IMR-90 (cell line): Measurements from ENCODE around the gene NUTM2F.
"Not testable (repeated sequence)": the region's sequence is repeated elsewhere in the genome, so short reads cannot be mapped to it uniquely, and the experiment has no call there.

Experiments
- CEBPB ChIP-seq: IDR thresholded peaks from 2 replicates; pipeline ENCODE4 v1.6.1; 2012; ENCODE audit warnings: low read depth, low read length, improper control_type of control experiment
- MAFK ChIP-seq: IDR thresholded peaks from 2 replicates; pipeline ENCODE4 v1.6.1; 2012; ENCODE audit warnings: low read depth, low read length, improper control_type of control experiment
- MAZ ChIP-seq: IDR thresholded peaks from 2 replicates; pipeline ENCODE4 v1.6.1; 2012; ENCODE audit warnings: low read depth, mild to moderate bottlenecking, low read length, improper control_type of control experiment, moderate library complexity, borderline replicate concordance
- RAD21 ChIP-seq: IDR thresholded peaks from 2 replicates; pipeline ENCODE4 v1.6.1; 2012; ENCODE audit warnings: low read length, improper control_type of control experiment
- RFX5 ChIP-seq: IDR thresholded peaks from 2 replicates; pipeline ENCODE4 v1.8.0; 2012; ENCODE audit warnings: low read depth, mild to moderate bottlenecking, low read length, moderate library complexity
- TF ChIP-seq, protein P1 (sequence below): conservative IDR thresholded peaks from 2 replicates; pipeline ENCODE4 v1.5.1; 2012; ENCODE audit warnings: mild to moderate bottlenecking, low read depth, low read length, improper control_type of control experiment
- TF ChIP-seq, protein P2 (sequence below): fragments of 150-350 bp; IDR thresholded peaks from 2 replicates; pipeline ENCODE4 v1.6.1; 2016; ENCODE audit warnings: low read depth, mild to moderate bottlenecking, low read length, moderate library complexity, borderline replicate concordance
- TF ChIP-seq, protein P3 (sequence below): fragments of 150-350 bp; IDR thresholded peaks from 2 replicates; pipeline ENCODE4 v1.6.1; 2017; ENCODE audit warnings: mild to moderate bottlenecking, antibody characterized with exemption, low read length, low read depth

DNA sequence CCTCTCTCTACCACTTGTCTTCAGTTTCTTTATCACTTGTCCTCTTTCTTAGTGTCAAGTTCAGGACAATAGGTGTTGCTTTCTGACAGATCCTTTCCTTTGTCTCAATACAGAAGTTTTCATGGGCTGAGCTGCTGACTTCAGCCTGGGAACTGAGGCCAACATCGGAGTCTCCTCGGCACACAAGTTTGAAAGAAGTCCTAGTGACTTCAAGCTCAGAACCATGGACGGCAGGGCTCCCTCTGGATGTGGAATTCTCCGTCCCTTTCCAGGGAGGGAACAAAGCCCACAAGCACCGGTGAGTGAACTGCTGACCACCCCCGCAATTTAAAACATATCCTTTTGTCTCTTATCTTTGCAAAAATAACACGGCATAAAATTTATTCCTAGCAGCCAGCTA lies 10.3 kb upstream of the NUTM2F start:
- TF ChIP-seq RFX5, MAFK, RAD21, MAZ, CEBPB: not testable (repeated sequence)
- TF ChIP-seq, protein P1, sequence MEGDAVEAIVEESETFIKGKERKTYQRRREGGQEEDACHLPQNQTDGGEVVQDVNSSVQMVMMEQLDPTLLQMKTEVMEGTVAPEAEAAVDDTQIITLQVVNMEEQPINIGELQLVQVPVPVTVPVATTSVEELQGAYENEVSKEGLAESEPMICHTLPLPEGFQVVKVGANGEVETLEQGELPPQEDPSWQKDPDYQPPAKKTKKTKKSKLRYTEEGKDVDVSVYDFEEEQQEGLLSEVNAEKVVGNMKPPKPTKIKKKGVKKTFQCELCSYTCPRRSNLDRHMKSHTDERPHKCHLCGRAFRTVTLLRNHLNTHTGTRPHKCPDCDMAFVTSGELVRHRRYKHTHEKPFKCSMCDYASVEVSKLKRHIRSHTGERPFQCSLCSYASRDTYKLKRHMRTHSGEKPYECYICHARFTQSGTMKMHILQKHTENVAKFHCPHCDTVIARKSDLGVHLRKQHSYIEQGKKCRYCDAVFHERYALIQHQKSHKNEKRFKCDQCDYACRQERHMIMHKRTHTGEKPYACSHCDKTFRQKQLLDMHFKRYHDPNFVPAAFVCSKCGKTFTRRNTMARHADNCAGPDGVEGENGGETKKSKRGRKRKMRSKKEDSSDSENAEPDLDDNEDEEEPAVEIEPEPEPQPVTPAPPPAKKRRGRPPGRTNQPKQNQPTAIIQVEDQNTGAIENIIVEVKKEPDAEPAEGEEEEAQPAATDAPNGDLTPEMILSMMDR, result not testable (repeated sequence)
- TF ChIP-seq, protein P2, sequence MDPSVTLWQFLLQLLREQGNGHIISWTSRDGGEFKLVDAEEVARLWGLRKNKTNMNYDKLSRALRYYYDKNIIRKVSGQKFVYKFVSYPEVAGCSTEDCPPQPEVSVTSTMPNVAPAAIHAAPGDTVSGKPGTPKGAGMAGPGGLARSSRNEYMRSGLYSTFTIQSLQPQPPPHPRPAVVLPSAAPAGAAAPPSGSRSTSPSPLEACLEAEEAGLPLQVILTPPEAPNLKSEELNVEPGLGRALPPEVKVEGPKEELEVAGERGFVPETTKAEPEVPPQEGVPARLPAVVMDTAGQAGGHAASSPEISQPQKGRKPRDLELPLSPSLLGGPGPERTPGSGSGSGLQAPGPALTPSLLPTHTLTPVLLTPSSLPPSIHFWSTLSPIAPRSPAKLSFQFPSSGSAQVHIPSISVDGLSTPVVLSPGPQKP, result not testable (repeated sequence)
- TF ChIP-seq, protein P3, sequence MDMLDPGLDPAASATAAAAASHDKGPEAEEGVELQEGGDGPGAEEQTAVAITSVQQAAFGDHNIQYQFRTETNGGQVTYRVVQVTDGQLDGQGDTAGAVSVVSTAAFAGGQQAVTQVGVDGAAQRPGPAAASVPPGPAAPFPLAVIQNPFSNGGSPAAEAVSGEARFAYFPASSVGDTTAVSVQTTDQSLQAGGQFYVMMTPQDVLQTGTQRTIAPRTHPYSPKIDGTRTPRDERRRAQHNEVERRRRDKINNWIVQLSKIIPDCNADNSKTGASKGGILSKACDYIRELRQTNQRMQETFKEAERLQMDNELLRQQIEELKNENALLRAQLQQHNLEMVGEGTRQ, result not testable (repeated sequence)
